ENCODE results near the gene CXXC1. TPM values are rescaled to one million over a fixed set of nuclear protein-coding genes. Genes with fewer than 3 reads are reported as not detected.

CXXC1 gene
- total RNA-seq, 1 donor from 2014 or later: 75.9 TPM

GRCh38 chr18:50301074-50301473 is 13.6 kb upstream of the CXXC1 start:
- H3K27me3 ChIP-seq: peaks cover 52% of the 10 kb centered on the region
- TF ChIP-seq, protein P1, sequence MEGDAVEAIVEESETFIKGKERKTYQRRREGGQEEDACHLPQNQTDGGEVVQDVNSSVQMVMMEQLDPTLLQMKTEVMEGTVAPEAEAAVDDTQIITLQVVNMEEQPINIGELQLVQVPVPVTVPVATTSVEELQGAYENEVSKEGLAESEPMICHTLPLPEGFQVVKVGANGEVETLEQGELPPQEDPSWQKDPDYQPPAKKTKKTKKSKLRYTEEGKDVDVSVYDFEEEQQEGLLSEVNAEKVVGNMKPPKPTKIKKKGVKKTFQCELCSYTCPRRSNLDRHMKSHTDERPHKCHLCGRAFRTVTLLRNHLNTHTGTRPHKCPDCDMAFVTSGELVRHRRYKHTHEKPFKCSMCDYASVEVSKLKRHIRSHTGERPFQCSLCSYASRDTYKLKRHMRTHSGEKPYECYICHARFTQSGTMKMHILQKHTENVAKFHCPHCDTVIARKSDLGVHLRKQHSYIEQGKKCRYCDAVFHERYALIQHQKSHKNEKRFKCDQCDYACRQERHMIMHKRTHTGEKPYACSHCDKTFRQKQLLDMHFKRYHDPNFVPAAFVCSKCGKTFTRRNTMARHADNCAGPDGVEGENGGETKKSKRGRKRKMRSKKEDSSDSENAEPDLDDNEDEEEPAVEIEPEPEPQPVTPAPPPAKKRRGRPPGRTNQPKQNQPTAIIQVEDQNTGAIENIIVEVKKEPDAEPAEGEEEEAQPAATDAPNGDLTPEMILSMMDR (IDR thresholded peaks at IDR 0.05): no peak
- intact Hi-C loops (cut with DNase I): no loop called here
- no peaks in the 10 kb centered on the region for H3K36me3 ChIP-seq
- peaks cover 5% of the 10 kb centered on the region for H3K4me1 ChIP-seq
- H3K9me3 ChIP-seq: no peaks in the 10 kb centered on the region
- DNase-seq: no peak
- H3K27ac ChIP-seq: no peak overlapping the region
- no peak for ATAC-seq
- H3K4me3 ChIP-seq: no peak overlapping the region

DNA sequence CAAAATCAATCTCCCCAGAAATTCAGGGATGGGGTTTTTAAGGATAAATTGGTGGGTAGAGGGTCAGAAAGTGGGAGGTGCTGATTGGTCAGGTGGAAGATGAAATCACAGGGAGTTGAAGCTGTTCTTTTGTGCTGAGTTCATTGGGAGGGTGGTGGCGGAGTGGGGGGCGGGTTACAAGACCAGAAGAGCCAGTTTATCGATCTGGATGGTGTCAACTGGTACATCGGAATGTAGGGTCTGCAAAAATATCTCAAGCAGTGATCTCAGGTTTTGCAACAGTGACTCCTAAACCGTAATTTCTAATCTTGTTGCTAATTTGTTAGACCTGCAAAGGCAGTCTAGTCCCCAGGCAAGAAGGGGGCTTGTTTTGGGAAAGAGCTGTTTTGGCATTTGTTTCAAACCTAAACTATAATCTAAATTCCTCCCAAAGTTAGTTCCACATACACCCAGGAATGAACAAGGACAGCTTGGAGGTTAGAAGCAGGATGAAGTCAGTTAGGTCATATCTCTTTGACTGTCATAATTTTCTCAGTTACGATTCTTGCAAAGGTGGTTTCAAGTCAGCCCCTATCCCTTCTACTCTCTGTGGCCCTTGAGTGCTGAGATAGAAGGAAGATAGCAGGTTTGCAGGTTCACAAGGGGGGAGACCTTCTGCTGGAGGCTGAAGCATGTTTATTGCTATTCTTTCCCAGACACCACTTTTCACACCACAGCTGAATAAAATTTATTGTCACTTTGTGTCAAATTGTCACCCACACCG is 12.3 kb upstream of the CXXC1 start:
- H3K36me3 ChIP-seq: no peaks in the 10 kb centered on the region
- H3K4me1 ChIP-seq: peaks cover 5% of the 10 kb centered on the region
- H3K4me3 ChIP-seq: no peak overlapping the region
- DNase-seq (no peak), ATAC-seq (no peak)
- intact Hi-C loops (cut with DNase I): no loop called here
- no peaks in the 10 kb centered on the region for H3K9me3 ChIP-seq
- TF ChIP-seq, protein P1 (IDR thresholded peaks at IDR 0.05): no peak
- H3K27me3 ChIP-seq: peaks cover 52% of the 10 kb centered on the region
- H3K27ac ChIP-seq: no peak overlapping the region

- DNase-seq (no peak), ATAC-seq (peak; percentile 12)
- Histone ChIP-seq H3K4me3 (peak overlapping the region; percentile 49), H3K27me3 (peaks cover 42% of the 10 kb centered on the region), H3K9me3 (no peaks in the 10 kb centered on the region), H3K4me1 (peaks cover 5% of the 10 kb centered on the region), H3K27ac (no peak overlapping the region), H3K36me3 (no peaks in the 10 kb centered on the region)
- intact Hi-C loops (cut with DNase I): no loop called here
- TF ChIP-seq, protein P1 (IDR thresholded peaks at IDR 0.05): no peak
Observed at GRCh38 chr18:50298443-50299284, 11.2 kb upstream of the CXXC1 start.

GRCh38 chr18:50297621-50298442 is 10.3 kb upstream of the CXXC1 start:
- TF ChIP-seq, protein P1 (IDR thresholded peaks at IDR 0.05): no peak
- peaks cover 5% of the 10 kb centered on the region for H3K4me1 ChIP-seq
- ATAC-seq (peak; percentile 96), DNase-seq (peak; percentile 85)
- intact Hi-C loops (cut with DNase I): no loop called here
- no peaks in the 10 kb centered on the region for H3K36me3 ChIP-seq
- no peaks in the 10 kb centered on the region for H3K9me3 ChIP-seq
- peaks cover 36% of the 10 kb centered on the region for H3K27me3 ChIP-seq
- peak overlapping the region; percentile 49 for H3K4me3 ChIP-seq
- no peak overlapping the region for H3K27ac ChIP-seq

GRCh38 chr18:50293039-50293438 is 5.5 kb upstream of the CXXC1 start:
- Histone ChIP-seq H3K27me3 (no peaks in the 10 kb centered on the region), H3K9me3 (no peaks in the 10 kb centered on the region), H3K36me3 (no peaks in the 10 kb centered on the region), H3K4me3 (no peak overlapping the region), H3K27ac (no peak overlapping the region), H3K4me1 (peaks cover 8% of the 10 kb centered on the region)
- DNase-seq (no peak), ATAC-seq (no peak)
- intact Hi-C loops (cut with DNase I): no loop called here
- TF ChIP-seq, protein P1 (IDR thresholded peaks at IDR 0.05): no peak
